HFFc6 (cell line): ENCODE measurements around the gene OLFM2. TPM values are rescaled to one million over a fixed set of nuclear protein-coding genes. Genes with fewer than 3 reads are reported as not detected.

Experiments used
- DNase-seq: peaks from one replicate; pipeline ENCODE4 v3.0.0-alpha.2; 2018
- H3K27ac Mint-ChIP-seq: 2 replicates; pipeline ENCODE4 v1.8.0; 2020; ENCODE audit warnings: mild to moderate bottlenecking, mixed read lengths
- H3K27me3 Mint-ChIP-seq: 2 replicates; pipeline ENCODE4 v1.8.0; 2021; ENCODE audit warnings: mild to moderate bottlenecking, moderate library complexity, mixed read lengths; ENCODE audit not compliant: insufficient read depth
- H3K36me3 Mint-ChIP-seq: 2 replicates; pipeline ENCODE4 v1.8.0; 2021; ENCODE audit warnings: low read depth, mixed read lengths
- H3K4me1 Mint-ChIP-seq: 2 replicates; pipeline ENCODE4 v1.8.0; 2020; ENCODE audit warnings: low read depth, mixed read lengths
- H3K4me3 Mint-ChIP-seq: 2 replicates; pipeline ENCODE4 v1.8.0; 2020; ENCODE audit warnings: mild to moderate bottlenecking, moderate library complexity, mixed read lengths
- H3K9me3 Mint-ChIP-seq: 2 replicates; pipeline ENCODE4 v1.8.0; 2020; ENCODE audit warnings: mild to moderate bottlenecking, mixed read lengths
- CTCF ChIP-seq: fragments of 200-600 bp; sonication (generic); IDR thresholded peaks from 2 replicates; pipeline ENCODE4 v1.5.0; 2021; ENCODE audit warnings: antibody characterized with exemption, mild to moderate bottlenecking
- total RNA-seq, 6 experiments: library from RNA; stranded (reverse); fragmentation: NEBNext Ultra II Directional; extraction: Animal tissue kit (Norgen Biotek cat#: 25700); gene quantifications; 2 replicates in 1 of 6; 3 replicates in 5 of 6; pipeline ENCODE4 v1.2.3, GENCODE V29; 2021

The OLFM2 gene
- total RNA-seq, 6 experiments from 2014 or later = 1.9 to 7.0 (median 6.3) TPM

GRCh38 chr19:9875796-9876195 lies 60.5 kb downstream of the OLFM2 start:
- no peak overlapping the region for H3K27ac Mint-ChIP-seq
- H3K36me3 Mint-ChIP-seq = no peaks in the 10 kb centered on the region
- H3K9me3 Mint-ChIP-seq = no peaks in the 10 kb centered on the region
- no peak overlapping the region for H3K4me3 Mint-ChIP-seq
- peaks cover 10% of the 10 kb centered on the region for H3K4me1 Mint-ChIP-seq
- H3K27me3 Mint-ChIP-seq = peaks cover 20% of the 10 kb centered on the region
- no peak for TF ChIP-seq CTCF
- DNase-seq = no peak

- Mint-ChIP-seq H3K27ac (no peak overlapping the region), H3K4me3 (no peak overlapping the region), H3K9me3 (no peaks in the 10 kb centered on the region), H3K36me3 (no peaks in the 10 kb centered on the region), H3K4me1 (peaks cover 10% of the 10 kb centered on the region), H3K27me3 (peaks cover 20% of the 10 kb centered on the region)
- TF ChIP-seq CTCF = no peak
- DNase-seq = no peak
Observed at GRCh38 chr19:9875031-9875627, 61.2 kb downstream of the OLFM2 start.

- Mint-ChIP-seq H3K36me3 (no peaks in the 10 kb centered on the region), H3K4me1 (peaks cover under 1% of the 10 kb centered on the region), H3K9me3 (no peaks in the 10 kb centered on the region), H3K4me3 (no peak overlapping the region), H3K27me3 (peaks cover 20% of the 10 kb centered on the region), H3K27ac (no peak overlapping the region)
- TF ChIP-seq CTCF = no peak
- no peak for DNase-seq
Observed at GRCh38 chr19:9872618-9873242, 63.6 kb downstream of the OLFM2 start.

DNA sequence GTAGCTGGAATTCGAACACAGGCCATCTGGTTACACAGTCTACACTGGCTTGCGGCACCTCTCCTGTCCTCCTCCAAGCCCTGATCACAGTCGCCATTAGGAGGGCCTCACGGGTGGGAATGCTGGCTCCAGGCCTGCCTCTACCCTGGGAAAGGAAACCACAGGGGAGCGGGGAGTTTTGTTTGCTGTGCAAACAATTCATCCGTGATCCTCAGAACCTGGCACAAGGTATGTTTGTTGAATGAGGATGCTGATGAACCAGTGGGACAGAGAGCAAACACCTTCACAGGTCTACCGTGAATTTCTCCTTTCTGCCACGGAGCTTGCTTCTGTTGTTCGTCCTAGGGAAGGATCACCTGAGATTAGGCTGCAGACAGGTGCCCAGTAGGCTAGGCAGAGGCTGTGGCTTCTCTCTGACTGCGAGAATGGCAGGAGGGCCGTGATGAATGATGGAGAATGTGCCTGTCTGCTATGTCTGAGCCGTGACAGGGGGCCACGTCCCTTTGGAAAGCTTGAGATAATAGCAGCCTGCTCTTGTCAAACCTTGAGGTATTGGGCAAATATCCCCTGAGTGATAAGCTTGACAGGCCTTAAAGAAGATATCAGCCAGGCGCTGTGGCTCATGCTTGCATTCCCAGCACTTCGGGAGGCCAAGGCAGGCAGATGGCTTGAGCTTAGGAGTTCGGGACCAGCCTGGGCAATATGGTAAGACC lies 64.5 kb downstream of the OLFM2 start:
- Mint-ChIP-seq H3K4me1 (no peaks in the 10 kb centered on the region), H3K4me3 (no peak overlapping the region), H3K27me3 (peaks cover 20% of the 10 kb centered on the region), H3K27ac (no peak overlapping the region), H3K9me3 (no peaks in the 10 kb centered on the region), H3K36me3 (no peaks in the 10 kb centered on the region)
- DNase-seq = no peak
- TF ChIP-seq CTCF = no peak

DNA sequence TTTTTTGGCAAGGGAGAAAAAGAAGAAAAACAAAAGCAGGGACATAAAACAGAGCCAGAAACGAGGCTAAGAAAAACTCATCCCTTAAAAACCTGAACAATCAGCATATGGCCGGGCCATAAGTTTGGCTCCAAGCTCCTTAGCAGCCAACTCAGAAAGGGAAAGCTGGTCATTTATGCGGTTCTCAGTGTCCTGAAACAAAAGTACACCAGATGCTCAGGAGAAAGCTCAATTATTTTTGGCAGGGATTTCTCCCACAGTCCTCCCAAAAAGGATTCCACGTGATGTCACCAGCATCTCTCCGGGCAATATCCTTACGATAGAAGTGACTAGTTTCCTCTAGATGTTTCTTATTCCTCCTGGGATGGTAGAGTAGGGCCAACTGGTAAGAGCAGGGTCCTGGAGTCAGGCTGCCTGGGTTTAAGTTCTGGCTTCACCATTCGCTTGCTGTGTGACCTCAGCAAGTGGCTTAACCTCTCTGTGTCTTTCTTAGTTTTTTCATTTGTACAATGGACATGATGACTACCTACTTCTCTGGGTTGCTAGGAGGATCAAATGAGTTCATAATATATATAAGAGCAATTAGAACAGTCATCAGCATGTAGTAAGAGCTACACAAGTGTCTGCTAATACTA lies 67.2 kb downstream of the OLFM2 start:
- Mint-ChIP-seq H3K4me1 (no peaks in the 10 kb centered on the region), H3K4me3 (no peak overlapping the region), H3K9me3 (no peaks in the 10 kb centered on the region), H3K36me3 (no peaks in the 10 kb centered on the region), H3K27me3 (peaks cover 17% of the 10 kb centered on the region), H3K27ac (no peak overlapping the region)
- no peak for TF ChIP-seq CTCF
- no peak for DNase-seq
